ENCODE data around the gene AMOTL2. TPM values are rescaled to one million over a fixed set of nuclear protein-coding genes. Genes with fewer than 3 reads are reported as not detected.

AMOTL2 gene
- total and polyA plus RNA-seq, 2 donors (not counting 3 experiments of a cell fraction or from before 2014, with no cell fraction given), result 130 to 145 TPM

- DNase-seq (ENCODE audit: low read depth, low spot score) (no peak), FAIRE-seq (peak; percentile 42)
- Histone ChIP-seq H4K20me1 (replicated peaks; ENCODE audit: control insufficient read depth, extremely low read depth, insufficient read depth, low read length) (no peaks in the 10 kb centered on the region), H3K79me2 (ENCODE audit: control insufficient read depth, insufficient read depth, low read length) (no peaks in the 10 kb centered on the region), H3K27me3 (ENCODE audit: control insufficient read depth in 2 of 2, insufficient read depth in 2 of 2, low read length in 2 of 2) (no peaks in the 10 kb centered on the region), H3K9ac (replicated peaks; ENCODE audit: extremely low read depth, insufficient read depth, low read length) (no peak overlapping the region), H3K36me3 (ENCODE audit: control insufficient read depth in 2 of 2, extremely low read depth in 1 of 2, insufficient read depth in 2 of 2, low read length in 2 of 2) (no peaks in the 10 kb centered on the region), H3K4me2 (ENCODE audit: insufficient read depth, low read length) (no peak overlapping the region), H3K4me3 (replicated peaks in 1 of 3; ENCODE audit: insufficient read depth in 1 of 3, low read depth in 1 of 3, low read length in 3 of 3) (no peak overlapping the region), H3K4me1 (ENCODE audit: control insufficient read depth, extremely low read depth, insufficient read depth, low read length) (peaks cover 31% of the 10 kb centered on the region), H3K27ac (ENCODE audit: insufficient read depth, low read depth, low read length) (no peak overlapping the region), H3K9me3 (replicated peaks; ENCODE audit: control insufficient read depth, insufficient read depth, low read length) (no peaks in the 10 kb centered on the region), H3K9me1 (replicated peaks; ENCODE audit: control insufficient read depth, extremely low read depth, insufficient read depth, low read length) (no peaks in the 10 kb centered on the region), H2AFZ (ENCODE audit: low read depth, low read length) (no peak overlapping the region)
- CTCF ChIA-PET, result interaction anchor here (1.2 to 1.8 kb wide), 3 partner anchors 13 to 36 kb away, joined by 4 to 7 read pairs (median 4); no protein-coding TSS in a partner anchor
- intact Hi-C loops (cut with micrococcal nuclease), result no loop called here
- POLR2A ChIA-PET, result interaction anchor here (0.6 kb wide), 1 partner anchor 36 kb away, joined by 3 read pairs; no protein-coding TSS in a partner anchor
- TF ChIP-seq FOS (IDR thresholded peaks at IDR 0.05; ENCODE audit: borderline replicate concordance, insufficient read depth, low read length) (peak; percentile 34), MYC (IDR thresholded peaks at IDR 0.05; ENCODE audit: low read depth, low read length) (no peak)
- dilution Hi-C loops (cut with MboI; ENCODE audit: extremely low pct_ligation_motif_present, low sequenced_read_pairs), result no loop called here
- no TSS peak for BruUV-seq (replicated peaks)
Observed at GRCh38 chr3:134328147-134328591, 46.1 kb downstream of the AMOTL2 start.

GRCh38 chr3:134327594-134327975 is 46.7 kb downstream of the AMOTL2 start:
- no peaks in the 10 kb centered on the region for H3K36me3 ChIP-seq (ENCODE audit: control insufficient read depth in 2 of 2, extremely low read depth in 1 of 2, insufficient read depth in 2 of 2, low read length in 2 of 2)
- intact Hi-C loops (cut with micrococcal nuclease) (loop anchor here (1.0 to 2.0 kb wide), 2 partner anchors 12 to 37 kb away; no protein-coding TSS in a partner anchor), dilution Hi-C loops (cut with MboI; ENCODE audit: extremely low pct_ligation_motif_present, low sequenced_read_pairs) (no loop called here)
- H3K27ac ChIP-seq (ENCODE audit: insufficient read depth, low read depth, low read length), result peak overlapping the region; percentile 67
- POLR2A ChIA-PET, result interaction anchor here (1.0 kb wide), 1 partner anchor 12 kb away, joined by 3 read pairs; no protein-coding TSS in a partner anchor
- no peak overlapping the region for H3K4me3 ChIP-seq (replicated peaks in 1 of 3; ENCODE audit: insufficient read depth in 1 of 3, low read depth in 1 of 3, low read length in 3 of 3)
- peaks cover 31% of the 10 kb centered on the region for H3K4me1 ChIP-seq (ENCODE audit: control insufficient read depth, extremely low read depth, insufficient read depth, low read length)
- no peaks in the 10 kb centered on the region for H3K79me2 ChIP-seq (ENCODE audit: control insufficient read depth, insufficient read depth, low read length)
- peak; percentile 40 for DNase-seq (ENCODE audit: low read depth, low spot score)
- BruUV-seq (replicated peaks), result no TSS peak
- H4K20me1 ChIP-seq (replicated peaks; ENCODE audit: control insufficient read depth, extremely low read depth, insufficient read depth, low read length), result no peaks in the 10 kb centered on the region
- peak; percentile 24 for FAIRE-seq
- no peaks in the 10 kb centered on the region for H3K9me1 ChIP-seq (replicated peaks; ENCODE audit: control insufficient read depth, extremely low read depth, insufficient read depth, low read length)
- H3K4me2 ChIP-seq (ENCODE audit: insufficient read depth, low read length), result peak overlapping the region; percentile 14
- TF ChIP-seq JUN (IDR thresholded peaks at IDR 0.05; ENCODE audit: borderline replicate concordance, insufficient read depth, insufficient read length, low read depth), result peak; percentile 34
- no peak for TF ChIP-seq MYC (IDR thresholded peaks at IDR 0.05; ENCODE audit: low read depth, low read length)
- peak overlapping the region; percentile 33 for H2AFZ ChIP-seq (ENCODE audit: low read depth, low read length)
- no peak overlapping the region for H3K9ac ChIP-seq (replicated peaks; ENCODE audit: extremely low read depth, insufficient read depth, low read length)
- H3K9me3 ChIP-seq (replicated peaks; ENCODE audit: control insufficient read depth, insufficient read depth, low read length), result no peaks in the 10 kb centered on the region
- H3K27me3 ChIP-seq (ENCODE audit: control insufficient read depth in 2 of 2, insufficient read depth in 2 of 2, low read length in 2 of 2), result no peaks in the 10 kb centered on the region
- CTCF ChIA-PET, result interaction anchor here (1.2 to 2.1 kb wide), 4 partner anchors 12 to 146 kb away, joined by 4 to 7 read pairs (median 5); no protein-coding TSS in a partner anchor

Measured in endothelial cell of umbilical vein (primary cell).